ENCODE data around the gene CD6.

- TF ChIP-seq CTCF (IDR thresholded peaks at IDR 0.05) (no peak), RCOR1 (IDR thresholded peaks at IDR 0.05; ENCODE audit: low read depth, low read length) (no peak), EP300 (IDR thresholded peaks at IDR 0.05) (no peak), POLR2A (IDR thresholded peaks at IDR 0.05; ENCODE audit: low read length) (no peak)
Observed at GRCh38 chr11:61053191-61053590, 81.7 kb downstream of the CD6 start.
